HUES64 (cell line): ENCODE data around the gene TFDP2.

Experiments
- H3K27ac ChIP-seq: 2 replicates; pipeline ENCODE4 v1.7.0; 2013; ENCODE audit warnings: low read depth, low read length, inconsistent platforms
- H3K27me3 ChIP-seq: 2 replicates; pipeline ENCODE4 v1.6.1; 2013; ENCODE audit warnings: mild to moderate bottlenecking, low read length; ENCODE audit not compliant: insufficient read depth
- H3K36me3 ChIP-seq: 2 replicates; pipeline ENCODE4 v1.6.1; 2013; ENCODE audit warnings: mild to moderate bottlenecking, low read length; ENCODE audit not compliant: insufficient read depth
- H3K4me1 ChIP-seq: 2 replicates; pipeline ENCODE4 v1.6.1; 2013; ENCODE audit warnings: mild to moderate bottlenecking, low read length, moderate library complexity; ENCODE audit not compliant: insufficient read depth
- H3K4me3 ChIP-seq: 2 replicates; pipeline ENCODE4 v1.5.1; 2013; ENCODE audit warnings: mild to moderate bottlenecking, low read length, moderate library complexity
- H3K9ac ChIP-seq: 2 replicates; pipeline ENCODE4 v1.6.1; 2013; ENCODE audit warnings: mild to moderate bottlenecking, low read depth, low read length
- H3K9me3 ChIP-seq: 2 replicates; pipeline ENCODE4 v1.6.1; 2013; ENCODE audit warnings: low read depth, low read length; ENCODE audit not compliant: insufficient read depth
- WGBS: fragments of 150-250, 120-280 bp; methylation state at CpG from one replicate; pipeline ENCODE4 v1.1.7; 2013; ENCODE audit warnings: missing lambda C conversion rate; 5-methylcytosine and 5-hydroxymethylcytosine counted together

The TFDP2 gene

DNA sequence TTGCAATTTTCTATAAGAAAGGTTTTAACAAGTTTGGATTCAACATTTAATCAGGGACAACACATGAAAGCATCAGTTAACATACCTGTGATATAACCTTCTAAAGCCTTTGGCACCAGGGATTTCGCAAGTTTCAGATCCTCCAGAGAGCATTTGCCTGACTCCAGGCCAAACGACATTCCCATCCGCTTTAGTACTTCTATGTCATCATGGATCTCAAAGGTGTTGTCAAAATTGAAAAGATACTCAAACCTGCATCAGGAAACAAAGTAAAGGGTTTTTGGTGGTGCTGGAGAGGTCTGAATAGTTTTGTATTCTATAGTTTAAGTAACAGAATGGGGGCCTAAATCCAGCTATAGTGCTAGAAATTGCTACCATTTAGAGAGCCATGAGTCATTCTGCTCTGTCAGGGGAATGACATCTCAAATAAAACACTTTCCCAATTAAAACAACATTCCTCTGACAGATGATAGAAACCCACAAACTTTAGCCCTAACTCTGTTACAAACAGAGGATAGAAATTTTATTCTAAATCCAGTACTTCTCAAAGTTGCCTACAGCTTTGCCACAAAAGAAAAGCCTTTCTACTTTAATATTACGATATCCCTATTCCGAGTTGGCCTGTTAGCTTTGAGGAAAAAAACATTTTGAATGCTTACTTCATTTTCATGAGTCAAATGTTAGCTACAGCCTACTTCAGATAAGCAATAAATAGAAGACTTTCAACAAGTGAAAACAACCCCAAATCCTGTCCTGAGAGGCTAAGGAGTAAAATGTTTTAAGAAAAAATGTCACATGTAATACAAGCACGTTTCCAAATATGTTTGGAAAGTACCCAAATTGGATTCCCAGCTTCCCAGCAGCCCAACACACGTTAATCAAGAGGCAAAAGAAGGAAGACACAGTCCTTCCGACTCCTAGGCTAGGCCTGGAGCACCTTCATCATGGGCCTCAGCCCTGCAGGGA, 189.5 kb downstream of the TFDP2 start:
- Histone ChIP-seq H3K27me3 (no peaks in the 10 kb centered on the region), H3K9ac (no peak overlapping the region), H3K27ac (peak overlapping the region; percentile 54; the same call in 1 of the 2 replicates), H3K36me3 (peaks cover 70% of the 10 kb centered on the region), H3K9me3 (no peaks in the 10 kb centered on the region), H3K4me3 (no peak overlapping the region), H3K4me1 (peaks cover 5% of the 10 kb centered on the region; the same call in 1 of the 2 replicates)
- 94% methylated on average over 8 of the region's 8 CpGs for WGBS

DNA sequence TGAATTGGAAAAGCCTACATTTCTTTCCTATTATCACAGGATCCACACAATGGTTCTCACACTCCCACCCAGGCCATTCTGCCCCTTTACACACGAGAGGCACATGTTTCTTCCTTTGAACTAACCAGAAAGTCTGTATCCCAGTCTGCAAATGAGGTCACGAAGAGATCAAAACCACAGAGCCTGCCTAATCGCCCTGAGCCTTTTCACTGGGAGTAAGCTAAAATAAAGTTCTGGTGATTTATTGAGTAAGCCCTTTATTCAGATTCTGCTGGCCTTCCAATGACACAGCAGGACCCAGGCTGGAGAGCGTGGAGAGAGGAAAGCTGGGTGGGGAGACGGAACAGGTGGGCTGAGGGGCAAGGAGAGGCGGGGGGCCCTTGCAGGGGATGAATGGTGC, 194.2 kb downstream of the TFDP2 start:
- 89% methylated on average over 6 of the region's 6 CpGs for WGBS
- no peak overlapping the region for H3K9ac ChIP-seq
- H3K9me3 ChIP-seq: no peaks in the 10 kb centered on the region
- no peak overlapping the region for H3K4me3 ChIP-seq
- peaks cover 58% of the 10 kb centered on the region for H3K36me3 ChIP-seq
- no peaks in the 10 kb centered on the region for H3K27me3 ChIP-seq
- no peak overlapping the region for H3K27ac ChIP-seq
- H3K4me1 ChIP-seq: peaks cover 3% of the 10 kb centered on the region; the same call in 1 of the 2 replicates

DNA sequence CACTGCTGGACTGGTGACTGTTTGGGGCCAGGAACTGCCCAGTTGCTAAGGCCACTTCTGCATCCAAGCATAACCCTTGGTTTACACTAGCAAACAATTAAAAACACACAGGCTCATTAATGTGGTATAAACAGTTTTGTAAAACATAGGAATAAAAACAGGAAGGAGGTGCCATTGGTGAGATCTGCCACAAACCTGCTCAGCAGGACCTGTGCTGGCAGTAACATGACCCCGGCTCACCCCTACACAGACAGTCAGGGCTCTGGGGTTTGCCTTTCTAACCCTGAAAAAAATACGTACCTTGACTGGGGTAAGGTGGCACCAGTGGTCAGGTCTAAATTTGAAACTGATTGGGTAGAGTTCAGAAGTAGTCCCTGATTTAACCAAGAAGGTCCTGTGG, 196.7 kb downstream of the TFDP2 start:
- Histone ChIP-seq H3K4me3 (no peak overlapping the region), H3K27ac (no peak overlapping the region), H3K4me1 (no peaks in the 10 kb centered on the region), H3K9ac (no peak overlapping the region), H3K9me3 (no peaks in the 10 kb centered on the region), H3K27me3 (no peaks in the 10 kb centered on the region), H3K36me3 (peaks cover 33% of the 10 kb centered on the region)
- WGBS: 90% methylated on average over 2 of the region's 2 CpGs

DNA sequence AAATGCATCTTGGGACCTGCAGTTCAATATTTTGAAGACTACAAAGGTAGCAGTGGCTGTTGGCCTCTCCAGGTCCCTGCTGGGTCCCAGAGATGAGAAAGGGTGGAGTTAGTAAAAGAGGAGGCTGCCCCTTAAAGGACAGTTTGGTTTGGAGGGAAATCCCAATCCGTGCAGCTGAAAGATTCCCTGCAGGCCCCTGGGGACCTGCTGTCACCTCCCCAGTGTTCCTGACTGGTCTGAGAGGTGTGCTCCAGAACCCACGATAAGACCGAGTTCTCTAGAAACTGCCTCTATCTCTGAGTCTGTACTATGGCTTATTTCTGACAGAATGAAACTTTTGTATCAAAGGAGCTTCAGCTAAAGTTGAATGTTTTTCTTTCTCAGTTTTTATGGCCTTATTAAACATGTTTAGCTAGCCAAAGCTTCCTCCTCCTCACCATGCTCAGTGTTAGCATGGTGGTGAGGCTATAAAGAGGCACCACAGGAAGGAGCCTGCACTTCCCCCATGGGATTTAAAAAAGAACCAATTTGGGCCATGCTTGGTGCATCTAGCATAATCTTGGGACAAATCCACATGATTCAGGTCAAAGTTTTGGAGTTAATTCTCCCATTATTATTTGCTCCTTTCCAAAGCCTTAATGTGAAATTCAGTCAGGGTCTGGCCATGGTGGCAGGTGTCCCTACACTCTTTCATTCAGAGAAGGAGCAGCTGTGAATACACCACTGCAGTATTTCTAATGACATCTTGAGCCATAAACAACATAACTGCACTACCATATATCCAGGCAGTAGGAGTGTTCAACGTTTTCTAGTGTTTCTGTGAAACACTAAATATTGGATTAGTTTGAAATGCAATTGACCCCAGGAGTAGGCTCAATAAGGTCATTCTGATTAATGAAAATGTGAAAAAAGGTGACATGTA, 198.5 kb downstream of the TFDP2 start:
- no peaks in the 10 kb centered on the region for H3K9me3 ChIP-seq
- H3K4me3 ChIP-seq: no peak overlapping the region
- H3K27me3 ChIP-seq: no peaks in the 10 kb centered on the region
- no peaks in the 10 kb centered on the region for H3K4me1 ChIP-seq
- H3K27ac ChIP-seq: no peak overlapping the region
- 96% methylated on average over 4 of the region's 4 CpGs for WGBS
- peaks cover 23% of the 10 kb centered on the region for H3K36me3 ChIP-seq
- no peak overlapping the region for H3K9ac ChIP-seq

- Histone ChIP-seq H3K27me3 (no peaks in the 10 kb centered on the region), H3K9me3 (no peaks in the 10 kb centered on the region), H3K4me1 (no peaks in the 10 kb centered on the region), H3K9ac (no peak overlapping the region), H3K27ac (no peak overlapping the region), H3K4me3 (no peak overlapping the region), H3K36me3 (peaks cover 23% of the 10 kb centered on the region)
- 99% methylated on average over 6 of the region's 6 CpGs for WGBS
These were observed 199.4 kb downstream of the TFDP2 start for GRCh38 chr3:141949972-141950371.

DNA sequence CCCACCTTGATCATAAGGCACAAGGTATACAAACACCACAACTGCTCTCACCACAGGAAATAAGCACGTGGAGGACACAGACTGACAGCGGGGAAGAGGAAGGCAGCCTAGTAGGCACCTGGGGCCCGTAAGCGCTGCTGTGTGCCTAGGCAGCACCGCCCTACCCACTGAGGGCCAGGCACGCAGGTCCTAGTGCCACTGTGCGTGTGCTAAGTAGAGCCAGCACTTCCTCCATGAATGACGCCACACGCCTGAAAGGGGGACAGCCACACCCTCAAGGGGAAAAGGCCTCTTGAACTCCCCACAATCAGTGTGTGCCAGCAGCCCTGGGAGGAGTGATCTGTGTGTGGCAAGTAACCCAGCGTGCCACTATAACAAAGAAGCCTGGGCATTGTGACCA, 199.9 kb downstream of the TFDP2 start:
- H3K9ac ChIP-seq: no peak overlapping the region
- H3K4me1 ChIP-seq: no peaks in the 10 kb centered on the region
- H3K4me3 ChIP-seq: no peak overlapping the region
- no peaks in the 10 kb centered on the region for H3K9me3 ChIP-seq
- no peak overlapping the region for H3K27ac ChIP-seq
- H3K27me3 ChIP-seq: no peaks in the 10 kb centered on the region
- peaks cover 23% of the 10 kb centered on the region for H3K36me3 ChIP-seq
- WGBS: 94% methylated on average over 10 of the region's 10 CpGs

DNA sequence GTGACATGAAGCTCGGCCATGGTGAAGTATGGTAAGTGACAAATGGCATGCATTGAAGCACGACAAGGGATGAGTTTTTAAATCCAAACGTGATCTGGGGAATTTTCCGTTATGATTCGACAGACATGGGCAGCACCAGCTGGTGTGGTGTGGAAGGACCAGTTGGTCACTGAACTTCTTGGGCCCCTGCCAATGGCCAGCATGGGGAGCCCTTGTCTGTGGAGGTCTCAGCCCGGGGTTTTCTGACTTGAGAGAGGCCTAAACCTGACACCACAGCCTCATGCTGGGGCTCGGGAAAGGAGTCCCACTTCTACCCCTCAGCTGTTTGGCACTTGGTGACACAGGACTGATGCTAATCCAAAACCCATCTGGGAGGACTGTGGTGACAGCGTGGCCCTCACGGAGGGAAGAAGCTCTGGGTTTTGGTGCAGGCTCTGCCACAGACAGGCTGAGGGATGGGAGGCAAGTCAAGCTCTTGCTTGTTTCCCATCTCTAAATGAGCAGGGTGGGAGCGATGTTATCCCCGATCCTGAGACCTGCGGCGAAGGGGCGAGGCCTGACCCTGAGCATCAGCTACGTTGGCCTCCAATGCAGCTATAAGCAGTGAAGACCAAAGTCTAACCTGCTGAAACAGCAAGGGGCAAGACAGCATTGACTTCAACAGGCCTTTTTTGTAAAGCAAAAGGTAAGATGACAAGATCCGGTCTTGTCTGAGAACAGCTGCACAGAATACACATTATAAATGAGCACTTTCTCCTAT, 203.4 kb downstream of the TFDP2 start:
- no peaks in the 10 kb centered on the region for H3K36me3 ChIP-seq
- H3K27ac ChIP-seq: no peak overlapping the region
- WGBS: 91% methylated on average over 16 of the region's 16 CpGs
- H3K27me3 ChIP-seq: no peaks in the 10 kb centered on the region
- H3K4me1 ChIP-seq: no peaks in the 10 kb centered on the region
- no peaks in the 10 kb centered on the region for H3K9me3 ChIP-seq
- H3K9ac ChIP-seq: no peak overlapping the region; the same call in 1 of the 2 replicates
- no peak overlapping the region for H3K4me3 ChIP-seq

GRCh38 chr3:141942006-141942405, 207.3 kb downstream of the TFDP2 start:
- no peak overlapping the region for H3K4me3 ChIP-seq
- no peaks in the 10 kb centered on the region for H3K27me3 ChIP-seq
- 96% methylated on average over 8 of the region's 8 CpGs for WGBS
- no peak overlapping the region for H3K9ac ChIP-seq
- no peaks in the 10 kb centered on the region for H3K36me3 ChIP-seq
- H3K4me1 ChIP-seq: no peaks in the 10 kb centered on the region
- no peaks in the 10 kb centered on the region for H3K9me3 ChIP-seq
- H3K27ac ChIP-seq: no peak overlapping the region

DNA sequence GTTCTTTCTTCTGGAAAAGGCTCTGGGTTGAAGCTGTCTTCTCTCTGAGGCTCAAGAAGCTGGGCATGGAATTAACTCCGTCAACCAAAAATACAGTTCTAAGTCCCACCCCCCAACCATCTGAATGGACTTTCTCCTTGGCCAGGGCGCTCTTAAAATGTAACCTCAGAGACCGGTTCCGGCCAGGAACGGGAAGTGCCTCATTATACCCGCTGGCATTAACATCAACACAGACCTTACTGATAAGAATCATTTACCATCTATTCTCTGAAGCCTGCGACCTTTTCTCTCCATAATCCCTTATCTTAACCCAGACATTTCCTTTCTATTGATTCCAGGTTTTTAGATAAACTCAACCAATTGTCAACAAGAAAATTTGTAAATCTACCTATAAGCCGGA, 208.3 kb downstream of the TFDP2 start:
- H3K4me3 ChIP-seq: no peak overlapping the region
- no peak overlapping the region for H3K9ac ChIP-seq
- H3K27me3 ChIP-seq: no peaks in the 10 kb centered on the region
- 93% methylated on average over 8 of the region's 8 CpGs for WGBS
- no peaks in the 10 kb centered on the region for H3K9me3 ChIP-seq
- no peak overlapping the region for H3K27ac ChIP-seq
- H3K4me1 ChIP-seq: no peaks in the 10 kb centered on the region
- H3K36me3 ChIP-seq: no peaks in the 10 kb centered on the region

DNA sequence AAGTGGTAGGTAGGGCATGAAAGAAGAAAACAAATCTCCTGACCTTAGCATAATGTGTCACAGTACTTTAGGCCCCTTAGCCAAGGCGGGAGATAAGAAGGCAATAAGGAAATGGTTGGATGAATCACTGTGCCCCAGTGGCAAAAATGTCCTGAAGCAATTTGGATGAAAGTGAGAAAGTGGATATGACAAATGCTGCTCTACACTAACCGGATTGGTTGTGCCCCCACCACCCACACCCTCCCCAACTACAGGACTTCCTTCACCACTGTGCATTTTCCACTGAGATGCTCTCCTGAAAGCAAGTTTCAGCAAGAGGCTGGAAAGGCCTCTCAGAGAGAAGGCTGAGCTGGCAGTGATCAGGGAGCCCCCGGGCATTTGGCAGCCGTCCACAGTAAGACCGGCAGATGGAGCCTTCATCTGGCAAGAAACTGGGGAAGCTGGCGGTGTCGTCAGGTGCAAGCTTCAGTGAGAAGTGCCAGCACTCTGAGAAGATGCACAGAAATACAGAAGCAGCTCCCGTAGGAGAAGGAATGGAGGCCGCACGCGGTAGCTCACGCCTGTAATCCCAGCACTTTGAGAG, 209.1 kb downstream of the TFDP2 start:
- 82% methylated on average over 12 of the region's 12 CpGs for WGBS
- Histone ChIP-seq H3K9me3 (no peaks in the 10 kb centered on the region), H3K27me3 (no peaks in the 10 kb centered on the region), H3K36me3 (no peaks in the 10 kb centered on the region), H3K4me1 (no peaks in the 10 kb centered on the region), H3K9ac (no peak overlapping the region), H3K27ac (no peak overlapping the region), H3K4me3 (no peak overlapping the region)
